Measurements from ENCODE around the gene PARP16.

DNA sequence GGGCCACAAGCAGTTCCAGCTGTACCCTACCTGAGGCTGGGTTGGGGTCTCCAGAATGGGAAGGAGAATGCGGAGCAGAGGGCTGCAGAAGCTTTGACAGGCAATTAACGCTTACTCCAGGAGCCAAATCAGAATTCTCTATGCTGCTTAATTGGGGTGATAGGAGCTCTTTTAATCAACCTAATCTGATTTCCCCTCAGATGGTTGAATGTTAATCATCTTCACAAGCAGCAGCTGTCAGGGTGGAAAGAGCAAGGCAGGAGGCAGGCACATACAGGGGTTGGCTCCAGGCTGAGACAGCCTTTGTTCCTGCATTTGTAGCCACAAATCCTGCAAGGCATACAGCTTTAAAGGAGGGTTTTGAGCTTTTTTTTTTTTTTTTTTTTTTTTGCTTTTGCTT is 78.0 kb downstream of the PARP16 start:
- TF ChIP-seq EZH2 (IDR thresholded peaks at IDR 0.05; ENCODE audit: borderline replicate concordance, low read depth, low read length, severe bottlenecking) = no peak
- TF ChIP-seq, protein P1, sequence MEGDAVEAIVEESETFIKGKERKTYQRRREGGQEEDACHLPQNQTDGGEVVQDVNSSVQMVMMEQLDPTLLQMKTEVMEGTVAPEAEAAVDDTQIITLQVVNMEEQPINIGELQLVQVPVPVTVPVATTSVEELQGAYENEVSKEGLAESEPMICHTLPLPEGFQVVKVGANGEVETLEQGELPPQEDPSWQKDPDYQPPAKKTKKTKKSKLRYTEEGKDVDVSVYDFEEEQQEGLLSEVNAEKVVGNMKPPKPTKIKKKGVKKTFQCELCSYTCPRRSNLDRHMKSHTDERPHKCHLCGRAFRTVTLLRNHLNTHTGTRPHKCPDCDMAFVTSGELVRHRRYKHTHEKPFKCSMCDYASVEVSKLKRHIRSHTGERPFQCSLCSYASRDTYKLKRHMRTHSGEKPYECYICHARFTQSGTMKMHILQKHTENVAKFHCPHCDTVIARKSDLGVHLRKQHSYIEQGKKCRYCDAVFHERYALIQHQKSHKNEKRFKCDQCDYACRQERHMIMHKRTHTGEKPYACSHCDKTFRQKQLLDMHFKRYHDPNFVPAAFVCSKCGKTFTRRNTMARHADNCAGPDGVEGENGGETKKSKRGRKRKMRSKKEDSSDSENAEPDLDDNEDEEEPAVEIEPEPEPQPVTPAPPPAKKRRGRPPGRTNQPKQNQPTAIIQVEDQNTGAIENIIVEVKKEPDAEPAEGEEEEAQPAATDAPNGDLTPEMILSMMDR (IDR thresholded peaks at IDR 0.05; ENCODE audit: borderline replicate concordance, extremely low read depth, low read length, poor library complexity, severe bottlenecking) = no peak

Measured in DND-41 (cell line).